Inflammatory macrophage treated with lipopolysaccharide for 4 hours (primary cell): ENCODE measurements around the gene TUG1.

Experiments
- DNase-seq: peaks from one replicate; pipeline ENCODE4 v3.0.0-alpha.2; 2020

Gene TUG1

DNA sequence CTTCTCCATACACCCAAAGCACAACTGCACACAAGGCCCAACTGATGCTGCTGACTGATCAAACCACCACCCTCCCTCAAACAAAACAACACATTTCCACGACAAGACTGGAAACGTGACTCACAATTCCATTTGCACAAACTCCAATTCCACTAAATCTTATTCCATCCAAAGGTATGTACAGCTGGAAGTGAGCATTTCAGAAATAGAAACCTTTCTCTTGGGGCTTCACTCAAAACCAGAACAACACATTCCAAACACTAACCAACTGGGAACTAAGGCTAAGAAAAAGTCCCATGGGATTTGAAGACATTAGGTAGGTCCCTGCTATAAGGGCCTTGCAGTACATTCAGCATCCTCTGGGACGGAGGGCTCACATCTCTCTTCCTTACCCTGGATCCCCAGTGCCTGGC is 20.1 kb upstream of the TUG1 start:
- no peak for DNase-seq

DNA sequence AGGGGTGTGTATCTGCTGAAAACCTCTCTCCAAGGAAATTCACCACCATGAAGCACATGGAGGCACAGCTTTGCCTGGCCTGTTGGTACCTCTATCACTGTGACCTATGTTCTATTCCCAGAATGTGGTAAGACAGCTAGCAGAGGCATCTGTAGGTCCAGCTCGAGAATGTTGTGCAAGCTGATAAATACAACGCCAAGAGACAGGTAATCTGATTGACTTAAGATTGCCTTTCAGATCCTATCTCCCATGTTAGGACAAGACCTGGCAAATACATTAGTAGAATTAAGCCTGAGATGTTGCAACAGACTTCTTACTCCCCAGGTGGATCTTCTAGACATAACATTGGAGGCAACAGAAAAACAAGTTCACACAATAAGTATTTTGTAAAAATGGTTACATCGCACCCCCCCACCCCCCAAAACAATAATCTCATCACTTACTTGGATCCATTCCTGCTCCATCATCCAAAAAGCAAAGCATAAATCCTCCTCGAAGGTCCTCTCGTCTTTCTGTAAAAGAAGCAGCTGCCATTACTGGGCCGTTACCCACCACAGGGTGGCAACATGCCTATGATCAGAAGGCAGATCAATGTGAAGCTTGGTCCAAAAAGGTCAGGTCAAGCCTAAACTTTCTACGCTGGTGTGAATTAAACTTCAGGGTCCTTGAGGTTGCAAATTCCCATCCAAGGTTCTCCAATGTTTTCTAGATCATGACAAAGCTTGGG is 19.0 kb upstream of the TUG1 start:
- DNase-seq = no peak

- no peak for DNase-seq
These were observed 15.9 kb upstream of the TUG1 start for GRCh38 chr22:30953206-30953605.

DNA sequence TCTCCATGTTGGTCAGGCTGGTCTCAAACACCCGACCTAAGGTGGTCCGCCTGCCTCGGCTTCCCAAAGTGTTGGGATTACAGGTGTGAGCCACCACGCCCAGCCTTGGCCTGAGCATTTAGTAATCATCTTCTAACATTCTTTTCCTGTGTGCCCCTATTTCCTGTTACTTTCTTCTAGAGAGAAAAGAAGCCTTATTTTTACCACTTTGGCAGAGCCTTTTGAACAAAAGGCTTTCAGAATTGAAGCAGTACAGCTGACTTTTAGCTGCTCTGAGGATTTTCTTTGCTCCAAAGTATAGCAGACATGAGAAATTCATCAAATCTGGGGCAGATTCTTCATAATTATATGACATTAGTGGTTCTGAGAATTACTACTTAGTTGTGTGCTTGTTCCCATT is 13.9 kb upstream of the TUG1 start:
- DNase-seq = no peak

DNA sequence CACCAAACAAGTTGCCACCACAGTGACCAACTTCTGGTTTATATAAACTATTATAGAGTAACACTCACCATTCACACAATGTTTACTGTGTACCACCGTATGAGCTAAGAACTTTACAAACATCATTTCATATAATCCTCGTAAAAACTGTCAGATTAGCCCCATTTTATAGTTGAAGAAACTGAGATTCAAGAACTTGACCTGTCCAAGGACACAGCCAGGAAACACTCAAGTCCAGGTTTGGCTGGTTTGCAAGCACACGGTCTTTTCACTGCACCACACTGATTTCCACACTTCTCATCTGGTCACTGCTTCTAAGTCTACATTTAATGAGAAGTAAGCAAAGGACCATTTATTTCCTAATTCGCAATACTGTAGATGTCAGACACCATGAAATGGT is 4.2 kb upstream of the TUG1 start:
- DNase-seq = no peak

DNA sequence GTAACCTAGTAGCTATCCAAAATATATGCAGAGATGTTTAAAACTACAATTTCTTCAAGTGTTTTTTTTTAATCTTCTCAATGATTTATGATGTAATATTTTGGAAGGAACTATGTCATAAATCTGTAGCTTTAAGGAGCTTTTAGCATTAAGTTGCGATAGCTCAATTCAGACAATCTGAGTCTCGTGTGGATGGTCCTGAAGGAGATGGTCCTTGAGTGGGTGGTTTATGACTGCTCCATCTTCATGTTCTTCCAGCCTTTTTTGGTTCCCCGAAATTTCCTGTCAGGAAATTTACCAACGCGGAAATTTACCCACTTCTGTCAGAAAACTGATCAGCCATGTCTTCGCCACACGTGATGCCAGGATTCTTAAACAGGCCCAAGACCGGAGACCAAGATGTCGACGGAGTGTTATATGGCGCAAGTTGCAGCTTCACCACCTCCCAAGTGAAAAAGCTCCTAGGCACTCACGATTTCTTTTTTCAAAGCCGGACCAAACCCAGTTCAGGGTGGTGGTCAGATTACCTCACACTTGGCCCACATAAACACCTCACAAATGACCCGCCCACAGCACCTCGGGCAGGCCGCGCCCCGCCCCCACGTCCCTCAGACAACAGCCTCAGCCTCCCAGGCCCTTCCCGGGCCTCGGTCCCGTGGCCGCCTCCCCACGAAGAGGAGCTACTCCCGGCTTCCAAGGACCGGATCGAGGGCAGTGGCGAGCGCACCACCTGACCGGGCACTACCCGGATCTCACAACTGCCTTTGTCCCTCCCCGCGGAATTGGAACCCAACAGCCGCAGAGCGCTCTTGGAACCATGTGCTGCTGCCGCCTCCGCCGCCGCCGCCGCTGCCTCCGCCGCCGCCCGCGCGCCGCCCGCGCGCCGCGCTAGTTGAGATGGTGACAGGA is 796 bp upstream of the TUG1 start, which contains the start of gene MORC2:
TSS of gene MORC2 (minus strand) at position 760 of the 909 bp plus-strand sequence. CDS start 885 bp downstream, outside the sequence.
- DNase-seq = peak; percentile 46

DNA sequence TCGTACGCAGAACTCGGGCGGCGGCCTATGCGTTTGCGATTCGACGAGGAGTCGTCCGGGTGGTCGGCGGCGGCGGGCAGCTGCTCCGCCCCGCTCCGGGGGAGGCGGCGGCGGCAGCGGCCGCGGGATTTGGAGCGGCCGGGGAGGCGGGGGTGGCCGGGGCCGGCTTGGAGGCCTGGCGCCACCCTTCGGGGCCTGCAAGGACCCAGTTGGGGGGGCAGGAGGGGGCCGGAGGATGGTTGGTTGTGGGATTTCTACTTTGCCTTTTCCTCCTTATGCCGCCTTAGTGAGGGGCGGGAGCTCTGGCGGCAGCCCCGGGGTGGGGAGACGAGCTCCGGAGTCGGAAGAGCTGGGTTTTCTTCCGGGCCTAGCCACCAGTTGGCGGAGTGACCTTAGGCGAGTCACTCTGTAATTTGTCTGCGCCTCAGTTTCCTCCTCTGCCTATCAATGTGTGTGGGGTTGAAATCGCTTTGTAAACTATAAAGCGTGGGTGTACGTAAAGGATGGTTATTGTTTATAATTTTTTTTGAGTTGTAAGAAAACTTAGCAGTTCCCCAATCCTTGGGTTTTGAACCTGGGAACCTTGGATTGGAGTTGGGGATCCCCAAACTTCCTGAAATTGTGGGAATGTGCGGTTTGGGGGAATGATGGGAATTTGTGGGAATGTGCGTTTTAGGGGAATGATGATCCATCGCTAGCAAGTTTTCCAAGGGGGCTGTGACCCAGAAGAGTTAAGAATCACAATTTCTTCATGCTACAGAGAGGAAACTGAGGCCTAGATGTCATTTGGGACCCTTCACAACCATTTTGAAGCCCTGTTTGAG is 679 bp downstream of the TUG1 start:
- peak; percentile 46 for DNase-seq

- DNase-seq = no peak
These were observed 1.3 kb downstream of the TUG1 start for GRCh38 chr22:30970356-30970746.

DNA sequence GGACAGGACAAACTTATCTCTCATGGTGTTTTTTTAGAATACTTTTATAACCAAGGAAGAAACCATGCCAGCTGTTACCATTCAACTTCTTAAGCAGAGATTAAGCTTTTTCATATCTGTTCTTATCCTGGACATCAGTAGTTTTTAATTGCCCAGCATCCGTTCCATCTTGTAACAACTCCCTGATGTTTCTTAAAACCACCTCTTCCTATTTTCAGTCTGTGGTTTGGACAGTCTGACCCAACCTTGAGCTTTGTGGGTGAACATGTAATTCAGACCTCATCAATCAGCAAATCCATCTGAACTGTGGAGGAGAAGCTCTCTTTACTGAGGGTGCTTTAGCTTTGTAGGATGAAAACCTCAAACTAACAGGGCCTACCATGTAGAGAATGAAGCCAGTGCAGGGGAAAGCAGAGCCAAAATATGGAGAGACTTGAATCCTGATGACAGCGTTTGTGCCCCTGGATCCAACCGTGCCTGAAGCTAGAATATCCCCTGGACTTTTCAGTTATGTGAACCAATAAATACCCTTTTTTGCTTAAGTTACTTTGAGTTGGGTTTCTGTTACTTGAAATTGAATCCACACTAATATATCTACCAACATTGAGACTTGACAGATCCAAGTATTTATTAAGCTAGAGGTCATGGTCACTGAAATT is 9.4 kb downstream of the TUG1 start:
- DNase-seq = no peak

DNA sequence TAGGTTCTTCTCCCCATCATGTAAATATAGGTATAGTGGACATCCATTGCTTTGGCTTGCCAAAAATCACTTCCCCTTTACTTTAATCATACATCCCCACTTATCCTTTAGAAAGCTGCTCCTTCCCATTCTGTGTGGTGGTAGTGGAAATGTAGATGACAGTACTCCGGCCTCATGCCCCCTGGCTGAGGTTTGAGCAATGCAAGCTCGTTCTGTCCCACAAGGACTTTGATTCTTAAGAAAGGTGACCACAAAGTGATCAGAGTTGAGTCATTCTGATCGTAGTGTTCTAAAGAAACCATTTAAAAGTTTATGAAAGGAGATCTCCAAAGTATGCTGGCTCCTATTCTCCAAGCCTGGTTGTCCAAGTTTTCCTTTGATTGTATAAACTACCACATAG is 10.9 kb downstream of the TUG1 start:
- no peak for DNase-seq

- DNase-seq = no peak
These were observed 13.4 kb downstream of the TUG1 start for GRCh38 chr22:30982512-30982911.

- no peak for DNase-seq
These were observed 15.3 kb downstream of the TUG1 start for GRCh38 chr22:30984317-30984716.

- DNase-seq = no peak
These were observed 16.6 kb downstream of the TUG1 start for GRCh38 chr22:30985561-30986208.

DNA sequence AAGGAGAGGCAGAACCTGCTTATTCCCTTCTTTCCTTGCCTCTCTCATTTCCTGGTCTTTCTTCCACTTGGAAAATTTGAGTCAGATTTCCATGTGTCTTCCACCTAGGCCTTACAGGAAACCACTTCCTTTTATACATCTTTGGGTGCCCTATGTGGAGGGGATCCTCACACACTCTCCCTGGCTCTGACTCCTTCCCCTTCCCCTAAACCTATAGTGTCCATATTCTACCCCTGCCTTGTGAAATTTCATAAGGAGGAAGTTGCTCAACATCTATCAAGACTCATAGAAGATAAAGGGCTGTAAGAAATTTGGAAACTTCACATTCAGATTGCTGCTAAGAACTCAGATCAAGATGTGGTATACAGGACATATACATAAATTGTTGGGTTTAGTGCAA is 20.4 kb downstream of the TUG1 start:
- peak; percentile 61 for DNase-seq

DNA sequence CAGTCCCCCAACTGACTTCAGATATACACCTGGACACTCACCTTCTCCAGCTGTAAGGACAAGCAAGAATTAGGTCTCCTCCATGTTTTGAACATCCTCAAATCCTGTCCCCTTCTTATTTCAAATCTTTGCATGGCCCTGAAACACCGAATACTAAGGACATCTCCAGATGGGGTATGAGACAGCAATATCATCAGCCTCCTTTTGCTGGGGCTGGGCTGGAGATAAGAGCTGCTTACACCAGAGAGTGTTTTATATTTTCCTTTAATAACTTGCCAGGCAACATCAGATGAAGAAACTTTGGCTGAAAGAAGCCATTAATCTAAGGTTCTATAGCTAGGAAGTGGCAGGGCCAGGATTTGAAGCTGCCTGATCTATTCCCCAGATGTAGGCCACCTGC is 21.6 kb downstream of the TUG1 start:
- no peak for DNase-seq

- DNase-seq = no peak
These were observed 23.5 kb downstream of the TUG1 start for GRCh38 chr22:30992565-30992964.

GRCh38 chr22:30994960-30995359 is 25.9 kb downstream of the TUG1 start:
- DNase-seq = no peak

GRCh38 chr22:30996462-30996861 is 27.4 kb downstream of the TUG1 start:
- DNase-seq = peak; percentile 35

- no peak for DNase-seq
These were observed 29.3 kb downstream of the TUG1 start for GRCh38 chr22:30998329-30998728.

DNA sequence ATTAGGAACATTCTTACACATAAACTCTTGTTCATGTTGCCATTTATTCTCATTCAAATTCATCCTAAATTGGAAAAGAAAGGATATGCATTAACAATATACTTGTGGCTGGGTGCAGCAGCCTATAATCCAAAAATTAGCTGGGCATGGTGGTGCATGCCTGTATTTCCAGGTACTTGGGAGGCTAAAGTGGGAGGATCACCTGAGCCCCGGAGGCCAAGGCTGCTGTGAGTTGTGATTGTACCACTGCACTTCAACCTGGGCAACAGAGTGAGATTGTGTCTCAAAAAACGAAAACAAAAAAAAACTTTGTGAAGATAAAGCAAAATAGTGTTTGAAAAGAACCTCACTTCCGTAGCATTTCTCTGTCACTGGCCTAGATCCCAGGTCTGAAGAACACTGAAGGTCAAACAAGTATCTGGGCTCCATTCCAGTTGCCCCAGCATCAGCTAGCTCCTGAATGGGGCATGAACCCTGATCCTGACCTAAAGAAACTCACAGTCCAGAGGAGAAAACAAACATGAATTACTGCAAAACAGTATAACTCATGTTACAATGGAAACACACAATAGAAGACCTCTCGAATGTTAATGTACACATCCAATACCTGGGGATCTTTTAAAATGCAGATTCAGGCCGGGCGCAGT is 32.2 kb downstream of the TUG1 start:
- no peak for DNase-seq

DNA sequence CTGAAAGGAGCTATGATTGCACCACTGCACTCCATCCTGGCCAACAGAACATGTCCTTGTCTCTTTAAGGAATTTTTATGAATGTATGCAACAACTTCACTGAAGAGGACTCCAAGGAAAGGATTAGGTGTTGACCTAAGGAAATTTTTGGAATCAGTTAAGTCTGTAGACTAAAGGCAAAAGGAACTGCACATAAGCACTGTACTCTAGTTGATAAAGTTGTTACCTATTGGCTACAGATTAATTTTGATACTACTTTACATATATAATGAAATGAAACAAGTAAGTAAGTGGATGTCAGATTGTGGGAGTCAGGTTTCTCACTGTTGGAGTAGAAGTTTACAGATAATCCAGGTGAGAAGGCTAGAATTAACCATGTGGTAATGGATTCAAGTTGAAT is 36.5 kb downstream of the TUG1 start:
- no peak for DNase-seq
